GM18498 (cell line): Measurements from ENCODE around the gene GIPC2.
"Not testable (repeated sequence)": the region's sequence is repeated elsewhere in the genome, so short reads cannot be mapped to it uniquely, and the experiment has no call there.

Source experiments
- ATAC-seq: cut with Tn5 transposase; IDR thresholded peaks from one replicate; pipeline ENCODE4 v1.9.1; 2021; ENCODE audit warnings: mild to moderate bottlenecking, moderate library complexity; ENCODE audit not compliant: unreplicated experiment

Gene GIPC2

GRCh38 chr1:78064886-78065285, 19.1 kb downstream of the GIPC2 start:
- not testable (repeated sequence) for ATAC-seq

DNA sequence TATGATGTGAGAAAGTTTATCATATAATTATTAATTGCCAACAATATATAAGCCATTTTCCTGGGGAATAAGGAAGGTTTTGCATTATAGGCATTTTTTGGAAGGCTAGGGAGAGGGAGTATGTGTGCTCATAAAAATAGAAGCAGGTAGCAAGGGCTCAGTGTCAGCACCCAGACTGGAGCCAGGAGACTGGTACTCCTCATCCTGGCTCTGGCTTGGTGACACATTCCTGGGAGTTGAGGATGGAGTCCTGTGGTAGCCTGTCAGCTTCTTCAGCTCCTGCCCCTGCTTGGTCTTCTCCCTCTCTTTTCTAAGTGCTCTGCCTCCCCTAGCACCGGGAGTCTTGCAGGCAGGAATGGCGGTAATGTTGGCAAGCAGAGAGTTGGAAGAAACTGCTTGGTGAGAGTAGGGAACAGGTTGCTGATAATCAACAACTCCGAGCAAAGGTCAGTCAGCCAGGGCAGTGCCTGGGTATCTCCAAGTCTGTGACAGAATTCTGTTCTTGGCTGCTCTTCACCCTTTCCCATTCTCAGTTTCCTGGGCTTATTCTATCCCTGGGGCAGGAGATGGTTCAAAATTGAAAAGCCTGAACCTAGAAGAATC, 23.0 kb downstream of the GIPC2 start:
- ATAC-seq, result no peak

DNA sequence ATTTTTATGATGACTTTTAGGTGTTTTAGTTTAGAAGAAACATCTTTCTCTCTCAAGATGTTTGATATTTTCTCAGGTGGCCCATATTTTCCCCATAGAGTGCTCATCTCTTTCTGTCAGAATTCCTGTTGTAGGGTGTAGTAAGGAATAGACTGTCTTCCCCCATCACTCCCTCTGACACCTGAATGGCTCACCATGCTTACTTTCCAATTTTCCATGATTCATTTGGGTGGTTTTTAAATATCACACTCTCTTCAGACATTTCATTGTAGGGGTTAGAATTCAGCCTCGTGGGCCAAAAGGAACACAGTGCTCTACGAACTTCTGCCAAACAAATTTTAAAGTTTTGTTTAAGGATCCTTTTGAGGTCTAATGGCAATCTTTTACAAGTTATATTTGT, 24.0 kb downstream of the GIPC2 start:
- no peak for ATAC-seq

- ATAC-seq, result no peak
Measured at GRCh38 chr1:78070210-78070609, 24.4 kb downstream of the GIPC2 start.

DNA sequence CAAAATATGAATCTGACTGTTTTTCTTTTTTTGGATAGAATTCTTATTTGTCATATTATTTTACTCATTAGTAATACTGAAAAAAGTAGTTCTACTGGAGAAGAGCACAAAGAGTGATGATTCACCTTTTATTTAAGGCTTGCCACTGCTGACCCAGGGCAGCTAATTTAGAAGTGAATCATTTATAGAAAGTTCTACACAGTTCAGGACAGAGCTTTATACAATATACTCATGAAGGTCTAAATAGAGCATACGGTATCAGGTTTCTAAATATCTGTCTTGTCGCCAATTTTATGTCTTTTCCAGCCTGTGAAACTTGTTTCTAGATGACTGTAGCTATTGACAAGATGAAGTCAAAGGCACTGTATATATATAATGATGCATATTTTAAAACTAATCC, 25.0 kb downstream of the GIPC2 start:
- ATAC-seq, result no peak

DNA sequence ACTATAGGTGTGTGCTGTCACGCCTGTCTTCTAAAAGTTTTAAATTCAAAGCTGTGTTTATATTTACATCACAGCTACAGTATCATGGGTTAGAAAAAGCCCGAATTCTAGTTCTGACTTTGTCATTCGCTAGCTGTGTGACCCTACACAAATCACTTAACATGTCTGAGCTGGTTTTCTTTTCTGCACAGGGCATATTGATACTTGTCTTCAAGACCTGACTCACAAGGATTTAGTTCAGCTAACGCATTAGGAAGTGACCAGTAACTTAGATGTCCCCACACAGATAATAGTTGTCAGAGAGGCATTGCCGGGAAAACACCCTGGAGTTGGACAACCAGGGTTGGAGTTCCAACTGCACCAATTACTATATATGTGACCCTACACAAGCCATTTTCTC, 25.9 kb downstream of the GIPC2 start:
- ATAC-seq, result no peak

GRCh38 chr1:78072216-78072615, 26.4 kb downstream of the GIPC2 start:
- no peak for ATAC-seq

GRCh38 chr1:78073441-78073840, 27.7 kb downstream of the GIPC2 start:
- ATAC-seq, result no peak

DNA sequence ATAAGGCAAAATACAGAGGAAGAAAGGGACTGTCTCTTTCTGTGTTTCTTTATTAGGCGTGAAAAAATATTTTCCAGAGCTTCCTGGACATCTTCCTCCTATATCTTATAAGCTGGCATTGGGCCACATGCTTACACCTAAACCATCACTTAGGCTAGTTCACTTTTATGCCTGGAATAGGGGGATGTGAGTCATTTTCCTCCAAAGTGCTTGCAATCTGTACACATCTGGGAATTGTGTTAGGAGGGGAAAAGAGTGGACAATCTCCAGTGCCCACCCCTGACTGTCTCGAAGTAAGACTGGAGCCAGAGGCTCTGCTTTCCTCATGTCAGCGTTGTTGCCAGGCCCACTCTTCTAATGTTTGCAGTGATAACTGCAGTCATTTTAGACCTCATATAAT, 29.9 kb downstream of the GIPC2 start:
- ATAC-seq, result no peak

GRCh38 chr1:78078358-78078757, 32.6 kb downstream of the GIPC2 start:
- ATAC-seq, result no peak

GRCh38 chr1:78079580-78079979, 33.8 kb downstream of the GIPC2 start:
- no peak for ATAC-seq

DNA sequence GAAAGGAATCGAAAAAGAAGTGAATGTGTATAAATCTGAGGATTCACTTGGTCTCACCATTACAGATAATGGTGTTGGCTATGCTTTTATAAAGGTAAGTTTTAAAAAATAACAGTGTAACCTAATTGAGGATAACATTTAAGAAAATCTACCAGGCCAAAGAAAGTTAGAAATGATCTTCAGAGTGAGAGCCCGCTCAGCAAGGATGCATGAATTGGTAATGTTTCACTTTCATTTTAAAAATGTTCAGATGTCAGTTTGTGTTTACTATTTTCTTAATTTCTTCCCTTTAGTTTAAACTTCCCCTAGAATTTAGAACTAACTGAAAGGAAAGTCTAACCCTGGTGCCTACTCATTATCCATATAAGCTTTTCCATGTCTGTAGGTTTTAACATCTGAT, 35.0 kb downstream of the GIPC2 start:
- ATAC-seq, result no peak

DNA sequence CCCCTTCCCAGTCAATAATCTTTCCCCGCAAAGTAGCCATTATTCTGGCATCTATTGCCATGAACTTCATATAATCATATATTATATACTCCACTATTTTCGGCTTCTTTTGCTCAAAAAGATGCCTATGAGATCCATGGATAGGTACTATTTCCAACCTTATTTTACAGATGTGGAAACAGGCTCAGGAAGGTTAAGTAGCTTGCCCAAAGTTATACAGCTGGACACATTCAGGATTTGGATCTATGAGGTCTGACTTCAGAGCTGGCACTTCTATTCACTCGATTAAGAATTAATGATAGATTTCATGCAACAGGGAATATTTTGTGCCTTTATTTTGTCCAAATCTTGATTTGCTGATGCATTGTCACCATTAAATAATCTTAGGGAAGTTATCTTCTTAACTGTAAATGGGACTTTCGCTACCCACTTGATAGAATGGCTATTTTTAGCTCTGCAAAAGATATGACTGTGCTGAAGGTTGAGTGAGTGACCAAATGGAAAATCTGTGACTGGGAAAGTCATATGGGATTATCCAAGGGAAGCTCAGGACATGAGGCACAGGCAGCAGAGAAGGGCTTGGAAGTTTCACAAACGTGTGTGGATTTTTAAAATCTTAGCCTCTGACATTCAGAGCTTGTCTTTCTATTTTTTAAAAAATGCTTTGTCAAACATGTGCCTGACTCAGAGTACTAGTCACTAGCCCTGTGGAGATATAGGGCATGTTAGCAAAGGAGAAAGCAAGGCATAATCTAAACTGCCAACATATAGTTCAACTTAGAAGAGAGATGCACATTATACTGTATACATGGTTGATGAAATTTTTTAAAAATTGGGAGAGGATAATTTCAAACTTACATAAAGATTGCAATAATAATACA, 36.5 kb downstream of the GIPC2 start:
- ATAC-seq, result no peak

DNA sequence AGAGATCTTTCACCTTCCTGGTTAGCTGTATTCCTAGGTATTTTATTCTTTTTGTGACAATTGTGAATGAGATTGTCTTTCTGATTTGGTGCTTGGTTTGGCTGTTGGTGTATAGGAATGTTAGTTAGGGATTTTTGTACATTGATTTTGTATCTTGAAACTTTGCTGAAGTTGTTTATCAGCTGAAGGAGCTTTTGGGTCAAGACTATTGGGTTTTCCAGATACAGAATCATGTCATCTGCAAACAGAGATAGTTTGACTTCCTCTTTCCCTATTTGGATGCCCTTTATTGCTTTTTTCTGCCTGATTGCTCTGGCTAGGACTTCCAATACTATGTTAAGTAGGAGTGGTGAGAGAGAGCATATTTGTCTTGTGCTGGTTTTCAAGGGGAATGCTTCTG, 38.9 kb downstream of the GIPC2 start:
- not testable (repeated sequence) for ATAC-seq

DNA sequence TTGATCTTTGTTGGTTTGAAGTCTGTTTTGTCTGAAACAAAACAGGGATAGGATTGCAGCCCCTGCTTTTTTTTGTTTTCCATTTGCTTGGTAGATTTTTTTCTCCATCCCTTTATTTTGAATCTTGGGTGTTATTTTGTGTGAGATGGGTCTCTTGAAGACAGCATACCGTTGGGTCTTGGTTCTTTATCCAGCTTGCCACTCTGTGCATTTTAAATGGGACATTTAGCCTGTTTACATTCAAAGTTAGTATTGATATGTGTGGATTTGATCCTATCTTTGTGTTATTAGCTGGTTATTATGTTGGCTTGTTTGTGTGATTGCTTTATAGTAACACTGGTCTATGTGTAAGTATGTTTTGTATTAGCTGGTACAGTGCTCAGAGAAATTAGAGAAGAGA, 40.9 kb downstream of the GIPC2 start:
- ATAC-seq, result no peak

GRCh38 chr1:78088015-78088414, 42.2 kb downstream of the GIPC2 start:
- ATAC-seq, result no peak

DNA sequence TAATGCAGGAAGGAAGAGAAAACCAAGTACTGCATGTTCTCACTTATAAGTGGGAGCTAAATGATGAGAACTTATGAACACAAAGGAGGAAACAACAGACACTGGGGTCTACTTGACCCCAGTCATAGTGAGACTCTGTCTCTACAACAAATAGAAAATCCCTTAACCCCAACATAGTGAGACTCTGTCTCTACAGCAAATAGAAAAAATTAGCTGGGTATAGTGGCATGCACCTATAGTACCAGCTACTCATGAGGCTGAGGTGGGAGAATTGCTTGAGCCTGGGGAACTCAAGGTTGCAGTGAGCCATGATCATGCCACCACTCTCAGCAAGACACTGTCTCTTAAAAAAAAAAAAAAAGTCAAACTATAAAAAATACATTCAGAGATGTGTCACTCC, 42.7 kb downstream of the GIPC2 start:
- ATAC-seq, result no peak

DNA sequence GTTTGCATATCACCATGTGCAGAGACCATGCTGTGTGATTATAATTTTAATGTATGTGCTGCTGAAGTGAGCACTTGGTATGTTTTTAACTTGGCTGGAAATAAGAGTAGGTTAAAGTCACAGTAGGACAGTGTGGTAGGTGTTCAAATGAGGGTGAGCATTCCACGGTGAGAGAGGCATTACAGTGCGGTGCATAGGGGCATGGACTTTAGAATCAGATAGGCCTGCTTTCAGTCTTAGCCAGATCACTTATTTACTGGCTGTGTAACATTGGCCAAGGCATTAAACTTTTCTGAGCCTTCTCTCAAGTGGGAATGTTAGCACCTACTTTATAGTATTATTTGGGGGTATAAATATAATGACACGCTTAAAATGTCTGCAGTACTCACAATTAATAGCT, 43.2 kb downstream of the GIPC2 start:
- ATAC-seq, result no peak

- no peak for ATAC-seq
Measured at GRCh38 chr1:78090472-78091133, 44.8 kb downstream of the GIPC2 start.

GRCh38 chr1:78091215-78091813, 45.5 kb downstream of the GIPC2 start:
- ATAC-seq, result no peak

DNA sequence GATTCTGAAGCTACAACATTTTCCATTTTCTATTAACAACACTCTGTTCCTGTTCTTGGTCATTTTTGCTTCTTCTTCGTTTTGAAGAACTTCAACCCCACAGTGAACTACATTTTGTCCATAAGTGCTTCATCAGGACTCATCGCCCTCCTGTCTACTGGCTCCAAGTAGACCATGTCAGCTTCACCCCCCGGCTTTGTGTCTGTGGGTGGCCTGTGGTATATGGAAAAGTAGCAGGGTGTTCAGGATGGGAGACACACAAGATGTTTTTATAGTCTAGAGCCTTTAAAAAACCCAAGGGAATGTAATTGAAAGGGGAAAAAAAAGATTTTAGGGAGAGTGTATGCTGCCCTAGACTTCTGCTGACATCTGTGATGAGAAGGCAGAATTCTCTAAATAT, 46.1 kb downstream of the GIPC2 start:
- no peak for ATAC-seq

DNA sequence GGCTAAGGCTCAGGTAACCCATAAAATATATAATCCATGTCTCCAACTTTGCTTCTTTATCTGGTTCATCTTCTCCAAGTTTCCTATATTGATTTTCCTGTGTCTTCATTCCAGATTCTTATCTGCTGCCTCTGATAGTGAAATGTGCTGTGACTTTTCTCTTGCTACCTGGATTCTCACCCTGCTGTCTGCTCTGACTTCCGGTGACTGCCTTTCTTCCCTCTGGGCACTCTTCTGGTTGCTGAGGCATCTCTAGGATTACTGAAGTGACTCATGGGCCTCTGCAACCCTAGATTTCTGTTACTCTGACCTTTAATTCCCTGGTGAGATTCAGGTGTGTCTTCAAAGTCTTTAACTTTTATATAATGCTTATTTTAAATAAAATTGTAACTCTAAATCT, 46.9 kb downstream of the GIPC2 start:
- ATAC-seq, result no peak
